ENCODE measurements around the gene ACOT7. TPM values are rescaled to one million over a fixed set of nuclear protein-coding genes. Genes with fewer than 3 reads are reported as not detected.

ACOT7 gene
- polyA plus RNA-seq, 1 experiment = 157 TPM

DNA sequence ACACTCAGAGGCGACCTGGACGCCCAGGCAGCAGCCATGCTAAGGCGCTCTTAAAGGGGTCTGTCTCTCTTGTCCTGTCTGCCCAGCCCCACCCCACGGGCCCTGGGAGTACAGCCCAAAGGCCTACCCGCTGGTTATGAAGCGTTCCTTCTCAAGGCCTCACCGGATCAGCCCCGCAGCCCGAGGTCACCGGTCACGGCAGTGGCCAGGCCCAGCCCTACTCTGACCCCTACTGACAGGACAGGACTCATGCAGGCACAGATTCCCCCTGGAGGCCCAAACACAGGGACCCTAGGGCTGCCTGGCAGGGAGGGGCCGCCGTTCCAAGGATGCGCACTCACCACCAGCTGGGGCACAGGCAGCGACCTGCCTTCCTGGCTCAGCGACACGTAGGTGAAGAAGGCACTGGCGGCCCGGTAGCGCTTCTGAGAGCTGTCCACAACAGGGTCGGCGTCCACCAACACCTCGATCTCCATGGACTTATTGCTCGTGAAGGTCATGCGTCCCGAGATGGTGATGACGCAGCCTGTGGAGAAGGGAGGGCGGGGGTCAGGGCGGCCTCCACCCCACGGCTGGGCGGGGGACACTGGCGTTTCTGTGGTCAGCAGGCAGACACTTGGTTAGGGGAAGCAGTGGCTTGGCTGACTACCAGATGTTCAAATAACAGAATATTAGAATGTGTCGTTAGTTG, 112.7 kb downstream of the ACOT7 start:
- TF ChIP-seq, protein P1, sequence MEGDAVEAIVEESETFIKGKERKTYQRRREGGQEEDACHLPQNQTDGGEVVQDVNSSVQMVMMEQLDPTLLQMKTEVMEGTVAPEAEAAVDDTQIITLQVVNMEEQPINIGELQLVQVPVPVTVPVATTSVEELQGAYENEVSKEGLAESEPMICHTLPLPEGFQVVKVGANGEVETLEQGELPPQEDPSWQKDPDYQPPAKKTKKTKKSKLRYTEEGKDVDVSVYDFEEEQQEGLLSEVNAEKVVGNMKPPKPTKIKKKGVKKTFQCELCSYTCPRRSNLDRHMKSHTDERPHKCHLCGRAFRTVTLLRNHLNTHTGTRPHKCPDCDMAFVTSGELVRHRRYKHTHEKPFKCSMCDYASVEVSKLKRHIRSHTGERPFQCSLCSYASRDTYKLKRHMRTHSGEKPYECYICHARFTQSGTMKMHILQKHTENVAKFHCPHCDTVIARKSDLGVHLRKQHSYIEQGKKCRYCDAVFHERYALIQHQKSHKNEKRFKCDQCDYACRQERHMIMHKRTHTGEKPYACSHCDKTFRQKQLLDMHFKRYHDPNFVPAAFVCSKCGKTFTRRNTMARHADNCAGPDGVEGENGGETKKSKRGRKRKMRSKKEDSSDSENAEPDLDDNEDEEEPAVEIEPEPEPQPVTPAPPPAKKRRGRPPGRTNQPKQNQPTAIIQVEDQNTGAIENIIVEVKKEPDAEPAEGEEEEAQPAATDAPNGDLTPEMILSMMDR (IDR thresholded peaks at IDR 0.05; ENCODE audit: insufficient read depth, low read depth, low read length) = peak; percentile 51
- CTCF ChIA-PET = interaction anchor here (0.6 to 2.2 kb wide), 6 partner anchors 19 to 51 kb away, joined by 3 to 10 read pairs (median 4); no protein-coding TSS in a partner anchor
- Histone ChIP-seq H3K36me3 (ENCODE audit: control insufficient read depth, insufficient read depth, low read length) (no peaks in the 10 kb centered on the region), H3K4me3 (ENCODE audit: low read depth, low read length) (no peak overlapping the region), H3K27me3 (ENCODE audit: control insufficient read depth, insufficient read depth, low read length) (no peaks in the 10 kb centered on the region)
- POLR2A ChIA-PET = no interaction called here
- DNase-seq (ENCODE audit: low read depth) = no peak

DNA sequence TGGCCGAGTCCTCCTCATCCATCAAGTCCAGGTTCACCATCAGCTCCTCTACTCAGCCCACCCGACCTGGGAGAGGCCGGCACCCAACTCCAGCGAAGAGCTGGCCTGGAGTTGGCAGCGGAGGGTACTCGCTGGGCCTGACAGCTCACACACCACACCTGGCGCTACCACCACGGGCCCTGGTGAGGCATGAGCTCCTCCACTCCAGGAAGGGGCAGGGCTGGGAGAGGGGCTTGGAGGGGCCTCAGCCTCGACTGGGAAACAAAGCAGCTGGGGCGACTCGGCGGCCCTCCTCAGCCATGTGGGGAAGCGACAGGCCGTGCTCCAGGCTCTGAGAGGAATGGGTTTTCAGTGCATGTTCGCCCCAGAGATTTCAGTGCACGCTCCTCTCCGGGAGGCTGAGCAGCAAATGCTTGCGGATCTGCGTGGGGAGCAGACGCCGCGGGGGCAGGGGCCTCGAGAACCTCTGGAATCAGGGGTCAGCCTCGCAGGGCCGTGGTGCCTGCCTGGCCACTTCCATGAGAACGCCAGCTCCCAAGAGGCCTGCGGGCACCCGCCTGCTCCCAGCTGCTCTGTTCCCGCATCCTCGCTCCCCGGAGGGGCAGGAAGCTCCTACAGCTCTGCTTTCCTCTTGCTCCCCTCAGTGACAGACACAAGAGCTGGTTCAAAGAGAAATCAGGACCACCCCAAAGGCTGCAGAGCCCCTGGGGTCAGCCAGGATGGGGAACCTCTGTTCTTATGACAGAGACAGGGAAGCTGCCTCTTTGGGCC, 113.8 kb downstream of the ACOT7 start:
- Histone ChIP-seq H3K4me3 (ENCODE audit: low read depth, low read length) (no peak overlapping the region), H3K36me3 (ENCODE audit: control insufficient read depth, insufficient read depth, low read length) (no peaks in the 10 kb centered on the region), H3K27me3 (ENCODE audit: control insufficient read depth, insufficient read depth, low read length) (no peaks in the 10 kb centered on the region)
- ChIA-PET CTCF (interaction anchor here (0.8 to 1.6 kb wide), 2 partner anchors 21 to 33 kb away, joined by 3 to 10 read pairs; no protein-coding TSS in a partner anchor), POLR2A (no interaction called here)
- TF ChIP-seq, protein P1 (IDR thresholded peaks at IDR 0.05; ENCODE audit: insufficient read depth, low read depth, low read length) = no peak
- DNase-seq (ENCODE audit: low read depth) = no peak

DNA sequence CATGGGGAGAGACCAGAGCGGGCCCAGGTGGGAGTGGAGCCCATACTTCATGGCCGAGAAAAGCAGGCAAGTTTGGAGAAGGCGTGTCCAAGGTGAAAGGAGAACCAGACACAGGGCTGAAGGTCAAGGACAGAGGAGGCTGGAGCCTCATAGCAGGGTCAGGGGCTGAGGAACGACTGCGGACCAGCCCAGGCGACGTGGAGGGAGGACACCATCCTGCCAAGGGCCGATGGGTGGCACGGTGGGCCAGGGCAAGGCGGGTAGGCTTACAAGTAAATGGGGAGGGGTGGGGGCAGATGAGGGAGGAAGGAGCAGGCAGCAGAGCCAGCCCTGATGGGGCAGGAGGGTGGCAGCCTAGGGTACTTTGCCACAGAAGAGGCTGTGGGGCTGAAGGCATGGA, 114.5 kb downstream of the ACOT7 start:
- Histone ChIP-seq H3K4me3 (ENCODE audit: low read depth, low read length) (no peak overlapping the region), H3K36me3 (ENCODE audit: control insufficient read depth, insufficient read depth, low read length) (no peaks in the 10 kb centered on the region), H3K27me3 (ENCODE audit: control insufficient read depth, insufficient read depth, low read length) (no peaks in the 10 kb centered on the region)
- POLR2A ChIA-PET = no interaction called here
- CTCF ChIA-PET = interaction anchor here (1.4 to 1.6 kb wide), 2 partner anchors 9 to 32 kb away, joined by 3 to 10 read pairs; no protein-coding TSS in a partner anchor
- DNase-seq (ENCODE audit: low read depth) = no peak
- TF ChIP-seq, protein P1 (IDR thresholded peaks at IDR 0.05; ENCODE audit: insufficient read depth, low read depth, low read length) = no peak

DNA sequence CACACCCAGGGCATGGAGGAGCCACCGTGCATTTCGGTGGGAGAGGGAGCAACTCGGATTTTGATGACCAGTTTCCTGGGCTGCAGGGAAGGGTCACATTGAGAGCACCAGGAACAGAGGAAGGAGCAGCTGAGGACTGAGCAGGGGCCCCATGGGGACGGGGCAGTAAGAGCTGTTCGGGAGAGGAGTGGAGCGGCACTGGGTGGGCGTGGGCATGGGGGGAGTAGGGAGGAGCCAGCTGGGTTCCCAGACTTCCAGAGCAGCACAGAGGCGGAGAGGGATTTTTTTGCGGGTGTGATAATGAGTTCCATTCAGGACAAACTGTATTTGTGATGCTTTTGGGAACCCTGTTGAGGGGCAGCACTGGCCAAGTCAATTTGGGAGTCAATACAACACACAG, 115.3 kb downstream of the ACOT7 start:
- no peak overlapping the region for H3K4me3 ChIP-seq (ENCODE audit: low read depth, low read length)
- no peaks in the 10 kb centered on the region for H3K27me3 ChIP-seq (ENCODE audit: control insufficient read depth, insufficient read depth, low read length)
- TF ChIP-seq, protein P1 (IDR thresholded peaks at IDR 0.05; ENCODE audit: insufficient read depth, low read depth, low read length) = no peak
- ChIA-PET CTCF (interaction anchor here (1.4 kb wide), 2 partner anchors 9 to 38 kb away, joined by 3 read pairs; no protein-coding TSS in a partner anchor), POLR2A (no interaction called here)
- DNase-seq (ENCODE audit: low read depth) = no peak
- no peaks in the 10 kb centered on the region for H3K36me3 ChIP-seq (ENCODE audit: control insufficient read depth, insufficient read depth, low read length)

All from BJ (cell line).